ENCODE results near the gene OSBPL10.
"Not testable (repeated sequence)": the region's sequence is repeated elsewhere in the genome, so short reads cannot be mapped to it uniquely, and the experiment has no call there.

Gene OSBPL10

DNA sequence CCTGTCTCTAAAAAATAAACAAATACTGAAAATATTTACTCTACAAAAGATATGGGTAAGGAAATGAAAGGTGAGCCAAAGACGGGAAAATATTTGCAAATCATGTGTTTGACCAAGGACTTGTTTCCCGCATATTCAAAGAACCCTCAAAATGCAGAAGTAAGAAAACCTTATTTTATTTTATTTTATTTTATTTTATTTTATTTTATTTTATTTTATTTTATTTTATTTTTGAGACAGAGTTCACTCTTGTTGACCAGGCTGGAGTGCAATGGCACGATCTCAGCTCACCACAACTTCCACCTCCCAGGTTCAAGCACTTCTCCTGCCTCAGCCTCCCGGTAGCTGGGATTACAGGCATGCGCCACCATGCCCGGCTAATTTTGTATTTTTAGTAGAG, 11.9 kb upstream of the OSBPL10 start:
- not testable (repeated sequence) for DNase-seq

DNA sequence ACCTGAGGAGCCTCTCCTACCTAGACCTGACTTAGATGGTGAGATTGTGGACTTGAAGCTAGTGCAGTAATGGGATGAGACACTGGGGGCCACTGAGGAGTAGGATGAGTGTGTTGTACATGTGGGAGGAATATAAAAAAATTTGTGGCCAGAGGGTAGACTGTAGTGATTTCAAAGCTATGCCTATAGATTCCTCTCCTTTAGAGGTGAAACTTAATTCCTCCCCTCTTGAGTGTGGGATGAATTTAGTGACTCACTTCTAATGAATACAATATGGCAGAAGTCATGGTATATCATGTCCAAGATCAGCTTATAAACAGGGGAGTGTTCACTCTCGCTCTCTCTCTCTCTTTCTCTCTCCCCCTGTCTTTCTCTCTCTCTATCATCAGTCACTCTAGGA, 7.2 kb upstream of the OSBPL10 start:
- DNase-seq, result no peak

DNA sequence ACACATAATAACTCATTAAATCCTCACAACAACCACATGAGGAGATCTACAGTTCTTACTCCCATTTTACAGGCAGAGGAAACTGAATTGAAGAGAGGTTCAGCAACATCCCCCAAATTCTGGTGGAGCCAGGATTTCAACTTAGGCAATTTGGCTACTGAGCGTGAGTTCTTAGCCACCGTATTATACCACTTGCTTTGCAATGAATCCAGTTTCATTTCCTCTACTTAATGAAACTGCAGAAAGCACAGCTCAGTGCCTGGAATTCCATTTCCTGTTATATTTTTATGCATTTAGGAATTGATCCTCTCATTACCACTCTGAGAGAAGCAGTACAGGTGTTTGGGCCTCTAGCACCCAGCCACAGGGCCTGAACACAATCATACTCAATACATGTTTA, 4.8 kb upstream of the OSBPL10 start:
- no peak for DNase-seq

GRCh38 chr3:31984321-31984720, 3.3 kb upstream of the OSBPL10 start:
- no peak for DNase-seq

- no peak for DNase-seq
These were observed 394 bp downstream of the OSBPL10 start for GRCh38 chr3:31980530-31981205.

- DNase-seq, result no peak
These were observed 1.9 kb downstream of the OSBPL10 start for GRCh38 chr3:31979001-31979697.

DNA sequence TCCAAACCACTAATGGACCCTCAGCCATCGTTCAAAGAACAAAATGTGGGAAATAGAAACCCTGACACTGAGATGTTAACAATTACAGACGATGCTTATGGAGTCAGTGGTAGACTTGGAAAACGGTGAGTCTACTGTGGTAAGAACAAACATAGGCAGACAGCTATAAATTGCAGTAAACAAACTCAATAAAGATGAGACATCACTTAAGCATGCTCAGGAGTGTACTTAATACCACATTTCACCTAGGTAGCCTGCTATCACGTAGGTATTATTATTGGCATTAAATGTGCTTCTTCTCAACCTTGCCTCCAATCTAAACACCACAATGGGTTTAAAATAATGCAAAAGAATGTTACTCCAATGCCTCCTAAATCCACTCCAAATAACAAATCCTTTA, 2.5 kb downstream of the OSBPL10 start:
- no peak for DNase-seq

DNA sequence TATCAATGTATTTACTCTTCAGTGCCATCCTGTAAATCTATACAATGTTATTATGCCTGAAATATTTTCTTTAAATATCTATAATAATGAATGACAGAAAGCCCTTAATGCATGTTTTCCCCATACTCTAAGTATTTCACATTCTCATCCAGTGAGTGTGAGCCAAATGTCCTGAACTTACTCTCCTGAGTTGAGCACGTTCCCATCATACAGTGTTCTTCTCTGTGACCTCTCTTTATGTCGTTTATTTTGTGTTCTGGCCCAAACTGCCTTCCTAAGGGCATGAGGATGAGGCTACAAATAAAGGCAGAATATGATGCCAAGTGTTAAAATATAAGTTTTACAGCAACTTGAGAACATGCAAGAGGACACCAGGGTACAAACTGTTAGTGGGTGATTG, 3.3 kb downstream of the OSBPL10 start:
- DNase-seq, result no peak

- DNase-seq, result no peak
These were observed 4.8 kb downstream of the OSBPL10 start for GRCh38 chr3:31976302-31976701.

GRCh38 chr3:31974964-31975363, 6.1 kb downstream of the OSBPL10 start:
- DNase-seq, result no peak

- DNase-seq, result no peak
These were observed 6.6 kb downstream of the OSBPL10 start for GRCh38 chr3:31974471-31974870.

DNA sequence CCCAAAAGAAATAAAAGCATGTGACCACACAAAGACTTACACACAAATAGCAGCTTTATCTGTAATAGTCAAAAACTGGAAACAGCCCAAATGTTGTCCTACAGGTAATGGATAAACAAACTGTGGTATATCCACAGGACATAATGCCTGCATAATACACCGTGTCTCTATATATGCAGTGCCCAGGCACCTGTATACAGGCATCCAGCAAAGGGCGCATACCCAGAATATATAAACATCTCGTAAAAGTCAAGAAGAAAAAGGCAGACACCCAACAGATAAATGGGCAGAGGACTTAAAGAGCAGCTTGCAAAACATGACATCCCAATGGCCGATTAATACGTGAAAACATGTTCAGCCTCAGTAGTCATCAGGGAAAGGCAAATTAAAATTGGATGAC, 7.2 kb downstream of the OSBPL10 start:
- no peak for DNase-seq

GRCh38 chr3:31973081-31973480, 8.0 kb downstream of the OSBPL10 start:
- DNase-seq, result no peak

DNA sequence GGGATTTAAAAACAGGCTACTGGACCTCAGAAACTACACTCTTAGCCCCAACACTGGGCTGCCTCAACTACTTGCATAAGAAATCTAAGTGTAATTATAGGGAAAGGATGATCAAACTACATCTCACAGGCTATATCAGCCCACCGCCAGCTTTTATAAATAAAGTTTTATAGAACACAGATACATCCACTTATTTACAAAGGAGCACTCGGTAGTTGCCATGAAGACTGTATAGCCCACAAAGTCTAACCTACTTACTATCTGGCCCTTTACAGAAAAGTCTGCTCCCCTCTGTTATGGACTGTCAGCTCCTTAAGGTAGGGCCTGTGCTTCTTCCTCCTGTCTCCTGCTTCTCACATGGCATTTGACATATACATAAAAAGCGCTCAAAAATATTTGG, 9.5 kb downstream of the OSBPL10 start:
- no peak for DNase-seq

DNA sequence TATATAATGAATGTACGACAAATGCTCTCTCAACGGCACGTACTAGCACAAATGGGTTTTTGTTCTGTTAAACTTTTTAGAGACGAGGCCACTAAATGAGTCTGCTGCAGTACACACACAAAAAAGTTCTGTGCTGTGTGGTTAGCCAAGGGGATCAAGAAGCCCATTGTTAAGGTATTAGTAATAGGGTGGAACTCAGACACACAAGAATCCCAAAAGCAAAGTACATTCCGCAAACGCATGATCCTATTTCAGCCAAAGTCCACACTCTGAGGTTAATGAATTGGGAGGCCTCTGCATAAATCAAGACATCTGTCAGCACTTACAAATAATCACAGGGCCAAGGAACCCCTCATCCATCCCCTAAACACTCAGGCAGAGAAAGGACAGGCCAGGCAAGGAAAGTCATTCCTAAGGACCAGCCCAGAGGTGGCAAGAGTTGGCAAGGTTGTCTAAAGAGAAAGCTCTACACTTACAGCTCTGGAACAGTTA, 12.1 kb downstream of the OSBPL10 start:
- no peak for DNase-seq

DNA sequence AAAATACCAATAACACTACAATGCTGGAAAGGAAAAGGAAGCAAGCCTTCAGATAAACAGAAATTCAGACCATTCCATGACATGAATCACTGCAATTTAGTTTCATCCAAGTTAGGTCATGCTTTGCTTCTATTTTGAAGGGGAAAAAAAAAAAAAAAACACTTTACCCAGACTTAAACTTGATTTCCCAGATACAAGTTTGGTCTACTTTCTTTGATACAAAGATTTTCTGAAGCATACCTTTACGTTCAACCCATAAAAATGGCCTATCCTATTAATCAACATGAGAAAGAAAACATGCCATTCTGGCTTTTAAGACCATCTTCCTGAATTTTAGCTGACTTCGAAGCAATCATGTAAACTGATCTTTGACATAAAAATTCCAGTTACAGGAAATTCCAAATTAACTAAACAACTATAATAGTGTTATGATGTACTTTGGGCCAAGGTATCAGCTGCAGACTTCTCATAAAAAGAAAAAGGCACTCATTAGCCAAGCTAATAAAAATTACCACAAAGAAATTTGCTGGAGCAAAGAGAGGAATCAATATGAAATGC, 12.6 kb downstream of the OSBPL10 start:
- no peak for DNase-seq

DNA sequence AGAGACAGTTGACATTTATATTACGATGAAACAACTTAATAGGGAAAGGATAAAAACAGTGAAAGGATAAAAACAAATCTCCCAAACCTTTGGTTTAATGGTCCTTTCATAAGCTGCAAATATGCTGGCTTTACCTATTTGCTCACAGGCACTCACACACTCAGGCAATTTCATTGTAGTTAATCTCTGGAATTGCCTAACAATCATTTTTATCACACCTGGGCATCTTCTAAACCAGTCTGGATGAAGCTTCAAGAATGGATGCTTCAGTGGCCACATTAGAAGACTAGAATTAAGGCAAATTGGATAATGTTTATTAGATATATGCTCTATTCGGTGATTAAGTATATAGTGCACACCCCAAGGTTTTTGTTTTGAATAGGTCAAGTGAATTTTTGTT, 13.5 kb downstream of the OSBPL10 start:
- DNase-seq, result no peak

DNA sequence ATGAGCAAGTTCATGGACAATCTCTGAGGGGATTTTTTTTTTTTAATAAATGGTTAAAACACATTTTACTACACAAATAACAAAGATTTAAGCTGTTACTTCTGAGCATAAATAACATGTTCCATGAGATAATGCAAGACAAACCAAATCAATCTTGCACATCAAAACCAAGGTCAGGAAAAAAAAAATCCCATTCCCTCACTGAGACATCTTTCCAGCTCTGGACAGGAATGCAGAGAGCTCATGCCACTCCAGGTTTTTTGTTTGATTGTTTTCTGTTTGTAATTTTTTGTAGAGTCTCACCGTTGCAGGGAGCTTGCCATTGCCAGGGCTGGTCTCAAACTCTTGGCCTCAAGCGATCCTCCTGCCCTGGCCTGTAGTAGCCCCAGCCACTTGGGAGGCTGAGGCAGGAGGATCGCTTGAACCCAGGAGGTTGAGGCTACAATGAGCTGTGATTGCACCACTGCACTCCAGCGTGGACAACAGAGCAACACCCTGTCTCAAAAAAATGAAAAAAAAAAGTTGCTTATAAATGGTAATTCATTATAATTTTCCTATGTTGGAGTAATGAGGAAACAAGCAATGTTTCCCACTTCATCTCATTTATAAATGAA, 14.0 kb downstream of the OSBPL10 start:
- no peak for DNase-seq

DNA sequence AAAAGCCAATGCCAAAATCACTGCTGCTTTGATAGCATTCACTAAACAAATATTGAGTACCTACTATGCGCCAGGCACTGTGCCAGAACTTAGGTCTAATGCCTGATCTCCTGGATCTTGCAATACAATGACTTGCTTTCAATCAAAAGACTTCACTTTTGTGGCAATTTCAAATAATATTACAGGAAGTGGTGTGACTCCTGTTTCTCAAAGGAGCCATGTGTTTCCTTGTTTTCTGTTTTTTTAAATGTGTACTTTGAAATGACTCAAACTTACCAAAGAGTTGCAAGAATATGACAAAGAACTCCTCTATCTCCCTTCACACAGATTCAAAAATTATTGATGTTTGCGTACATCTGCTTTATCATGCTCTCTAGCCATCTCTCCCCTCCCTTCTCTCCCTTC, 18.3 kb downstream of the OSBPL10 start:
- DNase-seq, result no peak

DNA sequence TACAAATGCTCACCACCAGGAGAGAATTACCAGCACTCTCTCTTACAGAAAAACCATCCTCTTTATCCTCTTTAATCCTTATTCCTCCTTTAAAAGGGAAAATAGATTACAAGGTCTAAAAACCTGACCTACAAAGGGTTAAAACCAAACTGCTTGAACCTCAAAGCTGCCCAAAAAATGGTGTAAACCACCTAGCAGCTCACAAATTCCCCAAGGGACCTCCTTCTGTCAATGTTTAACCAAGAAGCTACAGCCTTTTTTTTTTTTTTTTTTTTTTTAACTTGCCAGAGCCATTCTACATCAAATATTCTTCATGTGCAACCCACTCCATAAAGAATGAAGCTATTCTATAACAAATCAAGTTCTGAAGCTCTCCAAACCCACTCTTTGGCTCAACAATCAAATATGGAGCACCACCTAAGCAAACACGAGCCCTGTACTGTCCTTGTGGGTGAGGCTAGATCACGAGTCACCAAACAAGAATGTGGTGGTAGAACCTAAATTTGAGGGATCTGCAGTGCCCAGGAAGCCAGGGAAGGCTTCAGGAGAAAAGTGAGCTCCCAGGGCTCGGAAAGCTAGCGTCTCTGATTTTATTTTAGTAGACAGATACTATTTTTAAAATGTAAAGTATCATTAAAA, 20.1 kb downstream of the OSBPL10 start:
- no peak for DNase-seq

- no peak for DNase-seq
These were observed 20.9 kb downstream of the OSBPL10 start for GRCh38 chr3:31959951-31960792.

GRCh38 chr3:31959251-31959650, 21.8 kb downstream of the OSBPL10 start:
- DNase-seq, result no peak

All from NCI-H1436 treated with DMSO at 0.1 percent for 48 hours (cell line).